Measurements from ENCODE around the gene RRAS.
"Not testable (repeated sequence)": the region's sequence is repeated elsewhere in the genome, so short reads cannot be mapped to it uniquely, and the experiment has no call there.

The RRAS gene

GRCh38 chr19:49626226-49626625 lies 13.7 kb downstream of the RRAS start:
- no peak for DNase-seq

- DNase-seq: no peak
Observed at GRCh38 chr19:49624967-49625910, 14.7 kb downstream of the RRAS start.

GRCh38 chr19:49617860-49618259 lies 22.1 kb downstream of the RRAS start:
- DNase-seq: not testable (repeated sequence)

- no peak for DNase-seq
Observed at GRCh38 chr19:49616945-49617344, 23.0 kb downstream of the RRAS start.

- no peak for DNase-seq
Observed at GRCh38 chr19:49616532-49616931, 23.4 kb downstream of the RRAS start.

- DNase-seq: no peak
Observed at GRCh38 chr19:49615861-49616260, 24.1 kb downstream of the RRAS start.

- no peak for DNase-seq
Observed at GRCh38 chr19:49614096-49614833, 25.7 kb downstream of the RRAS start.

GRCh38 chr19:49613374-49613773 lies 26.6 kb downstream of the RRAS start:
- DNase-seq: no peak

- DNase-seq: no peak
Observed at GRCh38 chr19:49609499-49610092, 30.3 kb downstream of the RRAS start.

GRCh38 chr19:49605605-49606004 lies 34.3 kb downstream of the RRAS start:
- DNase-seq: no peak

GRCh38 chr19:49602806-49603205 lies 37.1 kb downstream of the RRAS start:
- no peak for DNase-seq

- DNase-seq: no peak
Observed at GRCh38 chr19:49601482-49602038, 38.4 kb downstream of the RRAS start.

GRCh38 chr19:49599378-49600295 lies 40.3 kb downstream of the RRAS start:
- DNase-seq: no peak

GRCh38 chr19:49597703-49597974 lies 42.3 kb downstream of the RRAS start:
- DNase-seq: no peak

- DNase-seq: no peak
Observed at GRCh38 chr19:49596954-49597702, 42.8 kb downstream of the RRAS start.

GRCh38 chr19:49596407-49596806 lies 43.5 kb downstream of the RRAS start:
- DNase-seq: no peak

- DNase-seq: no peak
Observed at GRCh38 chr19:49595819-49596404, 44.0 kb downstream of the RRAS start.

- DNase-seq: no peak
Observed at GRCh38 chr19:49594993-49595818, 44.7 kb downstream of the RRAS start.

- DNase-seq: no peak
Observed at GRCh38 chr19:49594157-49594992, 45.6 kb downstream of the RRAS start.
